B cell (primary cell): ENCODE data around the gene SPIRE1. TPM values are rescaled to one million over a fixed set of nuclear protein-coding genes. Genes with fewer than 3 reads are reported as not detected.

Source experiments
- ATAC-seq: fragments of 200-7000 bp; cut with Tn5 transposase; one replicate; pipeline ENCODE4 v1.10.0; 2021; ENCODE audit warnings: low read depth, mild to moderate bottlenecking, moderate number of reproducible peaks, moderate library complexity
- CTCF ChIA-PET: fragments of 350-600 bp; sonication (Branson Sonifier 250); formaldehyde crosslinking; loops from one replicate; lab custom pipeline; 2021; ENCODE audit warnings: antibody characterized with exemption, inconsistent platforms; lab: Charles Lee
- POLR2A ChIA-PET: fragments of 350-600 bp; sonication (Branson Sonifier 250); formaldehyde crosslinking; loops from one replicate; lab custom pipeline; 2021; ENCODE audit warnings: antibody characterized with exemption; lab: Charles Lee
- DNase-seq: peaks from one replicate; pipeline ENCODE4 v3.0.0; 2013
- H2AFZ ChIP-seq: 2 replicates; pipeline ENCODE4 v1.6.1; 2012; ENCODE audit warnings: mild to moderate bottlenecking, low read depth, low read length; ENCODE audit not compliant: insufficient read depth, poor library complexity, severe bottlenecking
- H3K27ac ChIP-seq, 2 donors: 1 replicate in 1 of 2; 2 replicates in 1 of 2; pipeline ENCODE4 v1.5.1; 2012 to 2013; ENCODE audit warnings: low read length in 2 of 2, mild to moderate bottlenecking in 2 of 2, moderate library complexity in 1 of 2
- H3K27me3 ChIP-seq, 4 experiments: fragments of 200-600 bp in 1 of 4; sonication (generic) in 1 of 4; replicated peaks in 1 of 4; 1 replicate in 2 of 4; 2 replicates in 2 of 4; pipeline versions ENCODE4 v1.6.1 to v1.7.0; 2013 to 2016; ENCODE audit warnings: low read length in 3 of 4, mild to moderate bottlenecking in 2 of 4, mixed read lengths in 1 of 4, moderate library complexity in 1 of 4; ENCODE audit not compliant: insufficient read depth in 4 of 4, control insufficient read depth in 3 of 4; ENCODE audit errors: control extremely low read depth in 1 of 4
- H3K36me3 ChIP-seq, 2 experiments: replicated peaks in 1 of 2; 1 replicate in 1 of 2; 2 replicates in 1 of 2; pipeline versions ENCODE4 v1.6.1 to v1.7.1; 2013; ENCODE audit warnings: low read length in 1 of 2; ENCODE audit not compliant: insufficient read depth in 2 of 2, control insufficient read depth in 1 of 2; ENCODE audit errors: control extremely low read depth in 1 of 2, extremely low read depth in 1 of 2
- H3K4me1 ChIP-seq, 2 donors: fragments of 200-600 bp in 1 of 2; sonication (generic) in 1 of 2; 1 replicate in 1 of 2; 2 replicates in 1 of 2; pipeline versions ENCODE4 v1.5.1 to v1.6.1; 2013 to 2017; ENCODE audit warnings: low read length in 2 of 2; ENCODE audit not compliant: control insufficient read depth in 2 of 2, insufficient read depth in 2 of 2
- H3K4me2 ChIP-seq: replicated peaks from 2 replicates; pipeline ENCODE3; 2012; ENCODE audit warnings: mild to moderate bottlenecking, low read depth, low read length; ENCODE audit not compliant: poor library complexity, severe bottlenecking
- H3K4me3 ChIP-seq, 5 experiments: fragments of 200-600 bp in 1 of 5; sonication (generic) in 1 of 5; 1 replicate in 3 of 5; 2 replicates in 2 of 5; pipeline versions ENCODE4 v1.5.1 to v1.7.0; 2011 to 2016; ENCODE audit warnings: low read length in 4 of 5, mild to moderate bottlenecking in 4 of 5, low read depth in 2 of 5, control low read depth in 1 of 5, moderate library complexity in 1 of 5; ENCODE audit not compliant: insufficient read depth in 1 of 5; ENCODE audit errors: control extremely low read depth in 1 of 5, extremely low read depth in 1 of 5
- H3K79me2 ChIP-seq: fragments of 200-600 bp; sonication (generic); one replicate; pipeline ENCODE4 v1.6.0; 2016; ENCODE audit warnings: low read length; ENCODE audit not compliant: control insufficient read depth, insufficient read depth
- H3K9ac ChIP-seq: fragments of 200-600 bp; sonication (generic); 2 replicates; pipeline ENCODE4 v1.6.1; 2017; ENCODE audit warnings: mild to moderate bottlenecking, low read length, moderate library complexity
- H3K9me3 ChIP-seq, 3 donors: one replicate each; pipeline versions ENCODE4 v1.6.1 to v1.7.1; 2013; ENCODE audit warnings: low read length in 2 of 3; ENCODE audit not compliant: control insufficient read depth in 2 of 3, insufficient read depth in 1 of 3; ENCODE audit errors: control extremely low read depth in 1 of 3
- H4K20me1 ChIP-seq: 2 replicates; pipeline ENCODE4 v1.6.0; 2012; ENCODE audit warnings: mild to moderate bottlenecking, low read length; ENCODE audit not compliant: insufficient read depth, control insufficient read depth, poor library complexity, severe bottlenecking
- H3K27ac Mint-ChIP-seq: one replicate; pipeline ENCODE4 v1.8.0; 2021; ENCODE audit warnings: mixed read lengths
- H3K27me3 Mint-ChIP-seq: one replicate; pipeline ENCODE4 v1.8.0; 2021; ENCODE audit warnings: mixed read lengths
- H3K4me1 Mint-ChIP-seq: one replicate; pipeline ENCODE4 v1.8.0; 2021; ENCODE audit warnings: mixed read lengths
- H3K4me3 Mint-ChIP-seq: one replicate; pipeline ENCODE4 v1.8.0; 2021; ENCODE audit warnings: mixed read lengths
- H3K9me3 Mint-ChIP-seq: one replicate; pipeline ENCODE4 v1.8.0; 2022; ENCODE audit warnings: mixed read lengths; ENCODE audit not compliant: insufficient read depth
- CTCF ChIP-seq: fragments of 200-600 bp; IDR thresholded peaks from one replicate; pipeline ENCODE4 v1.8.0; 2022; ENCODE audit warnings: antibody characterized with exemption, mild to moderate bottlenecking
- EZH2 ChIP-seq: IDR thresholded peaks from 2 replicates; pipeline ENCODE4 v1.6.1; 2012; ENCODE audit warnings: borderline replicate concordance, low read depth, mild to moderate bottlenecking, moderate library complexity, low read length; ENCODE audit not compliant: insufficient read depth, poor library complexity, severe bottlenecking
- WGBS: methylation state at CpG from one replicate; pipeline ENCODE4 v1.1.5; 2013; ENCODE audit warnings: missing lambda C conversion rate; ENCODE audit not compliant: insufficient coverage; 5-methylcytosine and 5-hydroxymethylcytosine counted together
- intact Hi-C: fragments of 100-400 bp; cut with micrococcal nuclease; formaldehyde crosslinking; loops from one replicate; pipeline ENCODE4 v1.10.0; 2022
- polyA plus RNA-seq: library from polyadenylated mRNA; depleted of rRNA; stranded (reverse); fragments of >200 nt; gene quantifications from 2 replicates; pipeline ENCODE4 v1.2.3, GENCODE V29; 2012
- total RNA-seq, 2 donors: library from RNA; stranded (reverse); fragments of 120-200 nt in 1 of 2; gene quantifications; 1 replicate in 1 of 2; 2 replicates in 1 of 2; pipeline versions ENCODE4 v1.2.3 to v1.2.4, GENCODE V29; 2013 to 2022

SPIRE1 gene
- total and polyA plus RNA-seq, 2 donors (not counting 1 experiment from before 2014, with no cell fraction given): 0.22 to 4.0 TPM

GRCh38 chr18:12464731-12465130, 193.2 kb downstream of the SPIRE1 start:
- no peaks in the 10 kb centered on the region for H3K4me1 Mint-ChIP-seq
- Histone ChIP-seq H4K20me1 (no peaks in the 10 kb centered on the region), H3K27me3 (peaks cover 0 to 2% (median 0%) of the 10 kb centered on the region in 4 experiments), H3K79me2 (no peaks in the 10 kb centered on the region), H2AFZ (no peak overlapping the region), H3K9me3 (no peaks in the 10 kb centered on the region), H3K4me2 (no peak overlapping the region), H3K27ac (no peak overlapping the region), H3K4me1 (no peaks in the 10 kb centered on the region), H3K9ac (no peak overlapping the region), H3K36me3 (no peaks in the 10 kb centered on the region), H3K4me3 (no peak overlapping the region)
- H3K9me3 Mint-ChIP-seq: no peaks in the 10 kb centered on the region
- ATAC-seq (no peak), DNase-seq (no peak)
- no peaks in the 10 kb centered on the region for H3K27me3 Mint-ChIP-seq
- ChIA-PET POLR2A (no interaction called here), CTCF (no interaction called here)
- intact Hi-C loops: no loop called here
- no CpG with 5 or more reads among the region's 9 CpGs for WGBS
- TF ChIP-seq EZH2 (no peak), CTCF (no peak)
- no peak overlapping the region for H3K27ac Mint-ChIP-seq
- no peak overlapping the region for H3K4me3 Mint-ChIP-seq

- Mint-ChIP-seq H3K9me3 (no peaks in the 10 kb centered on the region), H3K4me1 (no peaks in the 10 kb centered on the region), H3K27me3 (no peaks in the 10 kb centered on the region), H3K27ac (no peak overlapping the region), H3K4me3 (no peak overlapping the region)
- ChIA-PET CTCF (no interaction called here), POLR2A (no interaction called here)
- H2AFZ ChIP-seq: no peak overlapping the region
- no peaks in the 10 kb centered on the region for H3K79me2 ChIP-seq
- no peak overlapping the region for H3K9ac ChIP-seq
- H3K27me3 ChIP-seq: peaks cover 0 to 2% (median 0%) of the 10 kb centered on the region in 4 experiments
- H3K4me2 ChIP-seq: no peak overlapping the region
- 100% methylated on average over 2 of the region's 7 CpGs for WGBS
- no peak for ATAC-seq
- H3K27ac ChIP-seq: no peak overlapping the region
- no peak for DNase-seq
- no peak for TF ChIP-seq EZH2
- no peak for TF ChIP-seq CTCF
- no peaks in the 10 kb centered on the region for H3K4me1 ChIP-seq
- no peak overlapping the region for H3K4me3 ChIP-seq
- no peaks in the 10 kb centered on the region for H3K9me3 ChIP-seq
- H3K36me3 ChIP-seq: no peaks in the 10 kb centered on the region
- intact Hi-C loops: no loop called here
- H4K20me1 ChIP-seq: no peaks in the 10 kb centered on the region
Measured at GRCh38 chr18:12463191-12463590, 194.7 kb downstream of the SPIRE1 start.
